BLaER1 treated with 17β-estradiol and CSF1 and Interleukin-3, amounts not matched to agents 10 nM and 100 nM (cell line): Measurements from ENCODE around the gene MIB1.

Source experiments
- H3K27ac ChIP-seq, 11 experiments: shearing (Covaris generic); formaldehyde crosslinking; 2 replicates each; pipeline ENCODE4 v1.8.1; 2022
- H3K27me3 ChIP-seq, 11 experiments: shearing (Covaris generic); formaldehyde crosslinking; 2 replicates each; pipeline ENCODE4 v1.8.1; 2022
- H3K36me3 ChIP-seq, 11 experiments: shearing (Covaris generic); formaldehyde crosslinking; 2 replicates each; pipeline ENCODE4 v1.8.1; 2022
- H3K4me1 ChIP-seq, 10 experiments: shearing (Covaris generic); formaldehyde crosslinking; 2 replicates each; pipeline ENCODE4 v1.8.1; 2022
- H3K4me2 ChIP-seq, 11 experiments: shearing (Covaris generic); formaldehyde crosslinking; 2 replicates each; pipeline ENCODE4 v1.8.1; 2022
- H3K4me3 ChIP-seq, 10 experiments: shearing (Covaris generic); formaldehyde crosslinking; 2 replicates each; pipeline ENCODE4 v1.8.1; 2022
- H3K9ac ChIP-seq, 11 experiments: shearing (Covaris generic); formaldehyde crosslinking; 2 replicates each; pipeline ENCODE4 v1.8.1; 2022
- H3K9me3 ChIP-seq, 11 experiments: shearing (Covaris generic); formaldehyde crosslinking; replicated peaks in 1 of 11; 2 replicates each; pipeline ENCODE4 v1.8.1; 2022
- H4K20me1 ChIP-seq, 11 experiments: shearing (Covaris generic); formaldehyde crosslinking; 2 replicates each; pipeline ENCODE4 v1.8.1; 2022
- Cebpa-rat ChIP-seq, 11 experiments: shearing (Covaris generic); IDR thresholded peaks; 2 replicates each; pipeline ENCODE4 v1.8.1; 2022

The MIB1 gene

DNA sequence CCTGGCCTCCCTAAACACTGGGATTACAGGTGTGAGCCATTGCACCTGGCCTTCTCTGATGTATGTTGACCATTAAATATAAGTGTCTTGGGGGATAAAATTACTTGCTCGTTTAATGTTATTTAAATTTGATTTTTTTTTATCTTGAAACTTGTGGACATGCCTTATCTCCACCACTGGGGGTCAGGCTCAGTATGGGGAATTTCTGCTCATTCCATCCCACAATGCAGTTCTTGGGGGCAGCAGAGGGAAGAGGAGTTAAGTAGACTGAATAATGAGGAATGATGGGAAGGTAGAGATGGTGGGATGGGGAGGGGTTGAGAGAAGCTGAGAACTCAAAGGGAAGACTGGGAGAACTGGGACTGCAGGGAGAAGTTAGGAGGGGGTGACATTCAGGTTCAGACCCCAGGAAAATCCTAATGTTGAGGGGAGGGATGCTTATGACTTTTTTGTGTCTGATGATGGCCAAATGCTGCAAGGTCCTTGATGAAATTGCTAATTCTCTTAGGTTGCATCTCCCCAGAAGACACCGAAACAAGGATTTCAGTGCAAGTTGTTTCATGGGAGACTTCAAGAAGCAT lies 174.2 kb downstream of the MIB1 start:
- Histone ChIP-seq H3K27ac (no peak overlapping the region), H3K4me3 (no peak overlapping the region), H3K27me3 (no peaks in the 10 kb centered on the region), H3K9ac (no peak overlapping the region), H4K20me1 (no peaks in the 10 kb centered on the region), H3K4me1 (no peaks in the 10 kb centered on the region), H3K36me3 (no peaks in the 10 kb centered on the region), H3K9me3 (peaks cover 0 to 20% (median 16%) of the 10 kb centered on the region in 11 experiments; a peak in 15 of 22 replicates), H3K4me2 (no peak overlapping the region)
- no peak for TF ChIP-seq Cebpa-rat (IDR thresholded peaks at IDR 0.05)

DNA sequence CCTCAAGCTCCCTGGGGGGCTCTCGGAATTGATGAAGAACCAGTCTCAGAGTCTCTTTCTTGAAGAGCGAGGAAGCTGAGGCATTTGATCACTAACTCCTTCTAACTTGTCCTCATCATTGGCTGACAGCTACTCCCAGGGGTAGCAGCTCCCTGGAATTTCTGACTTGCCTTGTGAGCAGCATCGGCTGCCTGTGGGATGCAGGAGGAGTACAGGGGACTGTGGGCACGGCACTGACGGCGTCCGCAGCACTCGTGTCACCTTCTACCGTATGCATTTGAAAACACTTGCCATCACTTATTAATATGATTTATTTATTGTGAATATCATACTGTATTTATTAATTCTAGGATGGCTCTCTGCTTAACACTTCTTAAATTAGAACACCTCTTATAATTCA lies 175.0 kb downstream of the MIB1 start:
- H3K9ac ChIP-seq = no peak overlapping the region
- H3K4me3 ChIP-seq = no peak overlapping the region
- no peaks in the 10 kb centered on the region for H3K36me3 ChIP-seq
- H3K27me3 ChIP-seq = no peaks in the 10 kb centered on the region
- H3K27ac ChIP-seq = no peak overlapping the region
- TF ChIP-seq Cebpa-rat (IDR thresholded peaks at IDR 0.05) = no peak
- H3K4me1 ChIP-seq = no peaks in the 10 kb centered on the region
- peaks cover 0 to 20% (median 16%) of the 10 kb centered on the region in 11 experiments; a peak in 15 of 22 replicates for H3K9me3 ChIP-seq
- H4K20me1 ChIP-seq = no peaks in the 10 kb centered on the region
- no peak overlapping the region for H3K4me2 ChIP-seq

DNA sequence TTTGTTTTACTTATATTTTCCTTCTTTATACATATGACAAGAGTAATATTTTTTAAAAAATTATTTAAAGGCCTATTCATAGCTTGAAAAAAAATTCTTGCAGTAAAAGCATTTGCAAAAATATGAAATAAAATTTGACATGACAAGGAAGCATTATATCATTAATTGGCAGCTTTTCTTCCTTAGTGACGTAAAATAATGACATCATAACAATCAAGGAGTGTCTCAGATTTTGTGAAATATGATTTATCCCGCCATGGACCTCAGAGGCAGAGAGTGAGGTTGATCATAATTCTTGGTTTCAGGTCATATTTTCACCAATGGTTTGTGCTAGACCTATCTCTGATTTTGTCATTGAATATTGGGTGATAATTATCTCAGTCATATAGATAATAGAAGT lies 176.0 kb downstream of the MIB1 start:
- TF ChIP-seq Cebpa-rat (IDR thresholded peaks at IDR 0.05) = no peak
- Histone ChIP-seq H3K36me3 (no peaks in the 10 kb centered on the region), H3K4me1 (no peaks in the 10 kb centered on the region), H3K4me3 (no peak overlapping the region), H3K4me2 (no peak overlapping the region), H3K27me3 (no peaks in the 10 kb centered on the region), H3K9me3 (peaks cover 0 to 20% (median 16%) of the 10 kb centered on the region in 11 experiments; a peak in 15 of 22 replicates), H3K9ac (no peak overlapping the region), H3K27ac (no peak overlapping the region), H4K20me1 (no peaks in the 10 kb centered on the region)

DNA sequence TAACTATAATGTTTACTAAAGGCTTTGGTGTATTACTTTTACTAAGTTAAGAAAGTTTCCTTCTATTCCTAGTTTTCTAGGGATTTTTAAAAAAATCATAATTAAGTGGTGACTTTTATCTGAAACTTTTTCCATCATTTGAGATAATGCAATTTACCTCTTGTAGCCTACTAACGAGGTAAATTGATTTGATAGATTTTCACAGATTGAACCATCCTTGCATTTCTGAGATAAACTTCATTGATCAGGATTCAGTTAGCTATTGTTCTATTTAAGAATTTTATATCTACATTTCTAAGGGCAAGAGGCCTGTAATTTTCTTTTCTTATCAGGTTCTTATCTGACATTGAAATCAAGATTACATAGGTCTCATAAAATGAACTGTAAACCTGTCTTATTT lies 178.1 kb downstream of the MIB1 start:
- peaks cover 0 to 20% (median 16%) of the 10 kb centered on the region in 11 experiments; a peak in 15 of 22 replicates for H3K9me3 ChIP-seq

More for the DNA sequence above, 178.1 kb downstream of the MIB1 start:
- no peak for TF ChIP-seq Cebpa-rat (IDR thresholded peaks at IDR 0.05)
- Histone ChIP-seq H3K4me1 (no peaks in the 10 kb centered on the region), H3K36me3 (no peaks in the 10 kb centered on the region), H3K27me3 (no peaks in the 10 kb centered on the region), H3K27ac (no peak overlapping the region), H4K20me1 (no peaks in the 10 kb centered on the region), H3K4me2 (no peak overlapping the region), H3K9ac (no peak overlapping the region), H3K4me3 (no peak overlapping the region)
